Fibroblast of pulmonary artery (primary cell): ENCODE results near the gene TLR5.

Experiments used
- DNase-seq: peaks from one replicate; pipeline ENCODE4 v3.0.0-alpha.2; 2010; ENCODE audit warnings: low read depth
- H3K4me3 ChIP-seq: replicated peaks from 2 replicates; pipeline ENCODE4 v1.5.1; 2011; ENCODE audit warnings: low read depth, mild to moderate bottlenecking, control low read depth, low read length, moderate library complexity
- TF ChIP-seq, protein P1 (sequence below): IDR thresholded peaks from 2 replicates; pipeline ENCODE4 v1.5.1; 2011; ENCODE audit warnings: mild to moderate bottlenecking, control low read depth, low read length, inconsistent platforms; ENCODE audit errors: missing control alignments

The TLR5 gene, protein sequence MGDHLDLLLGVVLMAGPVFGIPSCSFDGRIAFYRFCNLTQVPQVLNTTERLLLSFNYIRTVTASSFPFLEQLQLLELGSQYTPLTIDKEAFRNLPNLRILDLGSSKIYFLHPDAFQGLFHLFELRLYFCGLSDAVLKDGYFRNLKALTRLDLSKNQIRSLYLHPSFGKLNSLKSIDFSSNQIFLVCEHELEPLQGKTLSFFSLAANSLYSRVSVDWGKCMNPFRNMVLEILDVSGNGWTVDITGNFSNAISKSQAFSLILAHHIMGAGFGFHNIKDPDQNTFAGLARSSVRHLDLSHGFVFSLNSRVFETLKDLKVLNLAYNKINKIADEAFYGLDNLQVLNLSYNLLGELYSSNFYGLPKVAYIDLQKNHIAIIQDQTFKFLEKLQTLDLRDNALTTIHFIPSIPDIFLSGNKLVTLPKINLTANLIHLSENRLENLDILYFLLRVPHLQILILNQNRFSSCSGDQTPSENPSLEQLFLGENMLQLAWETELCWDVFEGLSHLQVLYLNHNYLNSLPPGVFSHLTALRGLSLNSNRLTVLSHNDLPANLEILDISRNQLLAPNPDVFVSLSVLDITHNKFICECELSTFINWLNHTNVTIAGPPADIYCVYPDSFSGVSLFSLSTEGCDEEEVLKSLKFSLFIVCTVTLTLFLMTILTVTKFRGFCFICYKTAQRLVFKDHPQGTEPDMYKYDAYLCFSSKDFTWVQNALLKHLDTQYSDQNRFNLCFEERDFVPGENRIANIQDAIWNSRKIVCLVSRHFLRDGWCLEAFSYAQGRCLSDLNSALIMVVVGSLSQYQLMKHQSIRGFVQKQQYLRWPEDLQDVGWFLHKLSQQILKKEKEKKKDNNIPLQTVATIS

DNA sequence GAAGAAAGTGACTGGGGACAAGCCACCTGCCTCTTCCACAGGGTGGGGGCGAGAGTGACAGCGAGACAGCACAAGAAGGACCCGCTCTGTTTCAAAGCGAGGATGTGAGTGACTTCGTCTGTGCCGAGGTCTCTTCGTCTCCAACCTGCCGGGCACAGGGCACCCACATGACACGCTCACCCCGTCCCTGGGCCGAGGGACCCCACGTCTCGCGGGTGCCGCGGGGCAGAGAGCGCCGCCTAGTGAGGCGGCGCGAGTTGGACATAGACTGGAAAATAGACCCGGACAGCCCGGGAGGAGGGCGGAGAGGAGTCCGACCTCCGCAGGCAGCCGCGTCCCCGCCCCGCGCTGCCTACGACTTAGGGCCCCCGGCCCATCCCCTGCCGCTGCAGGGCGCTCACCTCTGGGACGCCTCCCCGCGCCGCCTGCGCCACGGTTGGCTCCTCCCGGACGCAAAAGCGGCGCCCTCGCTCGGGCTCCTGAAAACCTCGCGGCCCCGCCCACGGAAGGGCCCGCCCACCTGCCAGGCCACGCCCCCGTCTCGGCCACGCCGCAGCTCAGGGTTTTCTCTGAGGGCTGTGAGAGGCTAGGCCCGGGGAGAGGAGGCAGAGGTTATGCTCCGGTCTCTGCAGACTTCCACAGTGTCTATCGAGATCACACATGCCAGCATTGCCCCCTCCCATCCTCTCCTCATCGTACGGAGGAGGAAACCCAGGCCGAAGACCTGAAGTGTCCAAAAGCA, at the start of gene TLR5:
TSS of gene TLR5 (minus strand) at position 454 of the 742 bp plus-strand sequence. CDS start 30,217 bp downstream, outside the sequence.
- peak within 1 kb of the TSS; percentile 55 for H3K4me3 ChIP-seq
- TF ChIP-seq, protein P1, sequence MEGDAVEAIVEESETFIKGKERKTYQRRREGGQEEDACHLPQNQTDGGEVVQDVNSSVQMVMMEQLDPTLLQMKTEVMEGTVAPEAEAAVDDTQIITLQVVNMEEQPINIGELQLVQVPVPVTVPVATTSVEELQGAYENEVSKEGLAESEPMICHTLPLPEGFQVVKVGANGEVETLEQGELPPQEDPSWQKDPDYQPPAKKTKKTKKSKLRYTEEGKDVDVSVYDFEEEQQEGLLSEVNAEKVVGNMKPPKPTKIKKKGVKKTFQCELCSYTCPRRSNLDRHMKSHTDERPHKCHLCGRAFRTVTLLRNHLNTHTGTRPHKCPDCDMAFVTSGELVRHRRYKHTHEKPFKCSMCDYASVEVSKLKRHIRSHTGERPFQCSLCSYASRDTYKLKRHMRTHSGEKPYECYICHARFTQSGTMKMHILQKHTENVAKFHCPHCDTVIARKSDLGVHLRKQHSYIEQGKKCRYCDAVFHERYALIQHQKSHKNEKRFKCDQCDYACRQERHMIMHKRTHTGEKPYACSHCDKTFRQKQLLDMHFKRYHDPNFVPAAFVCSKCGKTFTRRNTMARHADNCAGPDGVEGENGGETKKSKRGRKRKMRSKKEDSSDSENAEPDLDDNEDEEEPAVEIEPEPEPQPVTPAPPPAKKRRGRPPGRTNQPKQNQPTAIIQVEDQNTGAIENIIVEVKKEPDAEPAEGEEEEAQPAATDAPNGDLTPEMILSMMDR, result peak; percentile 55
- DNase-seq, result peak; percentile 46

DNA sequence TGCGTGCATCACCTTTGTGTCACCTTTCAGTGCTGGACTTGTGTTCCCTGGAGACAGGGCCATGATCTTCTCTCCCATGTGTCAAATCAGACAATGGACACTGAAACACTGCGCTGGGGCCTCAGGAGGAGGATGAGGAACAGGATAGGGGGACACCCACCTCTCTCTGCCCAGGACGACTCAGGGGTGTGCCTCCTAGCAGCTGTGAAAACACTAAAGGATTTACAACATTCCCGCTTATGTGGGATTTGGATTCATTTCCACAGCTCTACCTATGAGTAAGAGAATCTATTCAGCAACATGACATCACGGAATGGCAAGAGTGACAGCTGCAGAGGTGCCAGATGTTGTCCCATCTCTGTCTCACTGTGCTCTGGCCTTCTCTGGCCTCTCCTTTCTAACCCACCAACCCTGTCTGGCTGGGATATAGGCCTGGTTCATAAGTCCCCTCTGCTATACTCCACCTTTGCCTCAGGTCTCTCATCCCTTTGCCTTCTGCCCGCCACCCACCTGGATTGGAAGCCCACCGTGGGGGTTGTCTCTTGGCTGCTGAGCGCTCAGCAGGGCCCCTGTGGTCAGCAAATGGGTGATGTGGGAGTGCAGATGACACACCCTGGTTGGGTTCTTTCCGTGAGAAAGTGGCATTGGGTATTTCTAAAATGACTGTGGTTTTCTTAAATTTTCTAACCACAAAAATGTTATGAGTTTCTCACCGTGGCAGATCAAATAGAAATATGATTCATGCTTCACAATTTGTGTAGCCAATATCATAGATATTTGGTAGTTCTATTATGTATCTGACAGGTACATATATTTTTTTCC, 47.1 kb upstream of the TLR5 start:
- no peak overlapping the region for H3K4me3 ChIP-seq
- no peak for DNase-seq
- TF ChIP-seq, protein P1, result no peak

DNA sequence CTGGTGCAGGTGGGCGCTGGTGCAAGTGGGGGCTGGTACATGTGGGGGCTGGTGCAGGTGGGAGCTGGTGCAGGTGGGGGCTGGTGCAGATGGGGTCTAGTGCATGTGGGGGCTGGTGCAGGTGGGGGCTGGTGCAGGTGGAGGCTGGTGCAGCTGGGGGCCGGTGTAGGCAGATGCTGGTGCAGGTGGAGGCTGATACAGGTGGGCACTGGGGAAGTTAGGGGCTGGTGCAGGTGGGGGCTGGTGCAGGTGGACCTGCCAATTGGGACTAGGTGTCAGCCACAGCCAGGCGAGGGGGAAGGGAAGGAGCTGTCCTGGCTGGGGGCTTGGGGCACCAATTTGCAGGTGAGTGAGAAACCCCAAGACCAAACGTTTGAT, 46.5 kb upstream of the TLR5 start:
- no peak for DNase-seq
- H3K4me3 ChIP-seq, result no peak overlapping the region
- TF ChIP-seq, protein P1, result no peak

DNA sequence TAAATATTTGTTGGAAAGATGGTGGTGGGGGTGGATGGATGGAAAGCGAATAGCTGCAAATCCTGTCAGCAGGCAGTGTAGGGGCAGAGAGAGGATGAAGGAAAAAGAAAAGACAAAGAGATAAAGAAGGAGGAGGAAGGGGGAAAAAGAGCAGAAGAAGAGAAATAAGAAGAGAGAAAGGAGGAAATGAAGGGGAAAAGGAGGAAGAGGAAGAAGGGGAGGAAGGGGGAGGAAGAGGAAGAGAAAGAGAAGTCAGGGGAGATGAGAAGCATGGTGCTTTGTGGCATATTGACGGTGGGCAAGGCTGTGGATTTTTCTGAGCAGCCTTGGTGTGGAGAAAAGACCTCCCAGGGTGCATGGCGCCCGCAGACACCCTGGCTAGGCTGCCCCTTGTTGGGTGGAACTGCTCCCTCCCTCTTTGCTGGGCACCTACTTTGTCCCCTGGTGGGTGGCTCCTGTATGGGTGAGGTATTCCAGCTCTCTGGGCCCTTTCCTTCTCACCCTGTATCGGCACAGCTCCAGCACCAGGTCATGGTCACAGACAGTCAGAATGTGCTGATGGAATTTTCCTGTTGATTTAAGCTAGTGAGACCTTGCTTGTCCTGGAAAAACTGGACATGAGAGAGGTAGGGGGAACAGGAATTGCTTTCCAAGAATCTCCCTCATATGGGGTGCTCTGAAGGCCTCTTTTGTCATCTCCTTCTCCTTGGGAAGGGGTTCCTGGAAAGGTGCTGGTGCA, 45.7 kb upstream of the TLR5 start:
- no peak overlapping the region for H3K4me3 ChIP-seq
- TF ChIP-seq, protein P1, result no peak
- no peak for DNase-seq

DNA sequence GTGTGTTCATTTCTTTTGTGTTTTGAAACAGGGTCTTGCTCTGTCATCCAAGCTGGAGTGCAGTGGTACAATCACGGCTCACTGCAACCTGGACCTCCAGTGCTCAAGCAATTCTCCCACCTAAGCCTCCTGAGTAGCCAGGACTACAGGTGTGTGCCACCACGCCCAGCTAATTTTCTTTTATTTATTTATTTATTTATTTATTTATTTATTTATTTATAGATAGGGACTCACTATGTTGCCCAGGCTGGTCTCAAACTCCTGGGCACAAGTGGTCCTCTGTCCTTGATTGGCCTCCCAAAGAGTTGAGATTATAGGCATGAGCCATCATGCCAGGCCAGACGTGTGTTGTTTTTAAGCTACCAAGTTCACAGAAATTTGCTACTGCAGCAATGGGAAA, 43.8 kb upstream of the TLR5 start:
- no peak for DNase-seq
- TF ChIP-seq, protein P1, result no peak
- H3K4me3 ChIP-seq, result no peak overlapping the region
